Activated naive CD8-positive, alpha-beta T cell (primary cell): ENCODE results near the gene NMBR.
"Not testable (repeated sequence)": the region's sequence is repeated elsewhere in the genome, so short reads cannot be mapped to it uniquely, and the experiment has no call there.

Experiments
- H3K27ac Mint-ChIP-seq: one replicate; pipeline ENCODE4 v1.8.0; 2021; ENCODE audit warnings: mixed read lengths
- H3K27me3 Mint-ChIP-seq: one replicate; pipeline ENCODE4 v1.8.0; 2021; ENCODE audit warnings: mixed read lengths
- H3K36me3 Mint-ChIP-seq: one replicate; pipeline ENCODE4 v1.8.0; 2021; ENCODE audit warnings: mixed read lengths
- H3K4me1 Mint-ChIP-seq: one replicate; pipeline ENCODE4 v1.8.0; 2021; ENCODE audit warnings: low read depth, mixed read lengths
- H3K4me3 Mint-ChIP-seq: one replicate; pipeline ENCODE4 v1.8.0; 2021; ENCODE audit warnings: mild to moderate bottlenecking, mixed read lengths
- H3K9me3 Mint-ChIP-seq: one replicate; pipeline ENCODE4 v1.8.0; 2021; ENCODE audit warnings: low read depth, mixed read lengths

NMBR gene

GRCh38 chr6:142055219-142055618 lies 91.7 kb downstream of the NMBR start:
- no peaks in the 10 kb centered on the region for H3K36me3 Mint-ChIP-seq
- no peak overlapping the region for H3K4me3 Mint-ChIP-seq
- peaks cover 27% of the 10 kb centered on the region for H3K9me3 Mint-ChIP-seq
- H3K27me3 Mint-ChIP-seq: no peaks in the 10 kb centered on the region
- H3K4me1 Mint-ChIP-seq: no peaks in the 10 kb centered on the region
- no peak overlapping the region for H3K27ac Mint-ChIP-seq

- Mint-ChIP-seq H3K9me3 (peaks cover 35% of the 10 kb centered on the region), H3K27me3 (peaks cover 3% of the 10 kb centered on the region), H3K27ac (no peak overlapping the region), H3K36me3 (no peaks in the 10 kb centered on the region), H3K4me1 (no peaks in the 10 kb centered on the region), H3K4me3 (no peak overlapping the region)
Measured at GRCh38 chr6:142051404-142051803, 95.5 kb downstream of the NMBR start.

GRCh38 chr6:142048593-142048980 lies 98.3 kb downstream of the NMBR start:
- Mint-ChIP-seq H3K27ac (no peak overlapping the region), H3K27me3 (peaks cover 7% of the 10 kb centered on the region), H3K4me1 (no peaks in the 10 kb centered on the region), H3K9me3 (peaks cover 34% of the 10 kb centered on the region), H3K4me3 (no peak overlapping the region), H3K36me3 (no peaks in the 10 kb centered on the region)

- Mint-ChIP-seq H3K36me3 (no peaks in the 10 kb centered on the region), H3K27me3 (peaks cover 7% of the 10 kb centered on the region), H3K27ac (no peak overlapping the region), H3K4me3 (no peak overlapping the region), H3K9me3 (peaks cover 31% of the 10 kb centered on the region), H3K4me1 (no peaks in the 10 kb centered on the region)
Measured at GRCh38 chr6:142047934-142048592, 98.9 kb downstream of the NMBR start.

- Mint-ChIP-seq H3K4me3 (no peak overlapping the region), H3K36me3 (no peaks in the 10 kb centered on the region), H3K27ac (no peak overlapping the region), H3K27me3 (peaks cover 7% of the 10 kb centered on the region), H3K9me3 (peaks cover 11% of the 10 kb centered on the region), H3K4me1 (no peaks in the 10 kb centered on the region)
Measured at GRCh38 chr6:142045380-142046278, 101.3 kb downstream of the NMBR start.

DNA sequence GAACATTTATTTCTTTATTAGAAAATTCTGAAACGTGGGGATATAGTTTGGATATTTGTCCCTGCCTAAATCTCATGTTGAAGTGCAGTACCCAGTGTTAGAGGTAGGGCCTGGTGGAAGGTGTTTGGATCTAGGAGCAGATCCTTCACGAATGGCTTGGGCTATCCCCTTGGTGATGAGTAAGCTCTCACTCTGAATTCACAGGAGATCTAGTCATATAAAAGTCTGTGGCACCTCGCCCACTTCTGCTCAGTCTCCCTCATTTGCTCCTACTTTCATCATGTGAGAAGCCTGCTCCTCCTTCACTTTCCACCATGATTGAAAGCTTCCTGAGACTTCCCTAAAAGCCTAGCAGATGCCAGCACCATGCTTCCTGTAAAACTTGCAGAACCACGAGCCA lies 111.0 kb downstream of the NMBR start:
- Mint-ChIP-seq H3K9me3 (no peaks in the 10 kb centered on the region), H3K4me3 (no peak overlapping the region), H3K27ac (no peak overlapping the region), H3K27me3 (peaks cover 5% of the 10 kb centered on the region), H3K4me1 (no peaks in the 10 kb centered on the region), H3K36me3 (no peaks in the 10 kb centered on the region)

- Mint-ChIP-seq H3K4me1 (peaks cover 2% of the 10 kb centered on the region), H3K27ac (no peak overlapping the region), H3K4me3 (no peak overlapping the region), H3K27me3 (peaks cover 2% of the 10 kb centered on the region), H3K9me3 (peaks cover 18% of the 10 kb centered on the region), H3K36me3 (peaks cover 3% of the 10 kb centered on the region)
Measured at GRCh38 chr6:142031035-142031434, 115.9 kb downstream of the NMBR start.

DNA sequence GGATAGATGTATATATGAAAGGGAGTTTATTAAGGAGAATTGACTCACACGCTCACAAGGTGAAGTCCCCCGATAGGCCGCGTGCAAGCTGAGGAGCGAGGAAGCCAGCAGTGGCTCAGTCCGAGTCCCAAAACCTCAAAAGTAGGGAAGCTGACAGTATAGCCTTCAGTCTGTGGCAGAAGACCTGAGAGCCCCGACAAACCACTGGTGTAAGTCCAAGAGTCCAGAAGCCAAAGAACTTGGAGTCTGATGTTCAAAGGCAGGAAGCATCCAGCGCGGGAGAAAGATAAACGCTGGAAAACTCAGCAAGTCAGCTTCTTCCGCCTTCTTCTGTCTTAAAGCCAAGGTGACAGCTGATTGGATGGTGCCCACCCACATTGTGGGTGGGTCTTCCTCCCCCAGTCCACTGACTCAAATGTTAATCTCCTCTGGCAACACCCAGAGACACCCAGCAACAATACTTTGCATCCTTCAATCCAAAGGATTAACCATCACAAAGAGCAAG lies 116.8 kb downstream of the NMBR start:
- H3K27me3 Mint-ChIP-seq: peaks cover 2% of the 10 kb centered on the region
- peaks cover 3% of the 10 kb centered on the region for H3K36me3 Mint-ChIP-seq
- H3K9me3 Mint-ChIP-seq: peaks cover 18% of the 10 kb centered on the region
- H3K4me3 Mint-ChIP-seq: peak overlapping the region; percentile 70
- peaks cover 2% of the 10 kb centered on the region for H3K4me1 Mint-ChIP-seq
- H3K27ac Mint-ChIP-seq: peak overlapping the region; percentile 13

- no peak overlapping the region for H3K27ac Mint-ChIP-seq
- H3K9me3 Mint-ChIP-seq: peaks cover 18% of the 10 kb centered on the region
- H3K27me3 Mint-ChIP-seq: peaks cover 2% of the 10 kb centered on the region
- H3K4me1 Mint-ChIP-seq: peaks cover 2% of the 10 kb centered on the region
- H3K36me3 Mint-ChIP-seq: peaks cover 3% of the 10 kb centered on the region
- no peak overlapping the region for H3K4me3 Mint-ChIP-seq
Measured at GRCh38 chr6:142028527-142028926, 118.4 kb downstream of the NMBR start.

GRCh38 chr6:142027804-142028203 lies 119.1 kb downstream of the NMBR start:
- H3K36me3 Mint-ChIP-seq, H3K27me3 Mint-ChIP-seq, H3K27ac Mint-ChIP-seq, H3K4me1 Mint-ChIP-seq, H3K4me3 Mint-ChIP-seq: not testable (repeated sequence)
- H3K9me3 Mint-ChIP-seq: peaks cover 18% of the 10 kb centered on the region

DNA sequence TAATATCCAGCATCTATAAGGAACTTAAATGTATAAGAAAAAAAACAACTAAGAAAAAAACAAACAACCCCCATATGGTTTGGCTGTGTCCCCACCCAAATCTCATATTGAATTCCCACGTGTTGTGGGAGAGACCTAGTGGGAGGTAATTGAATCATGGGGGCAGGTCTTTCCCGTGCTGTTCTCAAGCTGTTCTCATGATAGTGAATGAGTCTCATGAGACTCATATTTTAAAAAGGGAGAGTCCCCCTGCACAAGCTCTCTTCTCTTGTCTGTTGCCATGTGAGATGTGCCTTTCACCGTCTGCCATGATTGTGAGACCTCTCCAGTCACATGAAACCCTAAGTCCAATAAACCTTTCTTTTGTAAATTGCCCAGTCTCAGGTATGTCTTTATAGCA lies 119.8 kb downstream of the NMBR start:
- Mint-ChIP-seq H3K9me3 (peaks cover 18% of the 10 kb centered on the region), H3K4me3 (no peak overlapping the region)

GRCh38 chr6:142026471-142026870 lies 120.5 kb downstream of the NMBR start:
- Mint-ChIP-seq H3K27ac (no peak overlapping the region), H3K9me3 (peaks cover 18% of the 10 kb centered on the region), H3K4me1 (peaks cover 2% of the 10 kb centered on the region), H3K4me3 (no peak overlapping the region), H3K27me3 (peaks cover 2% of the 10 kb centered on the region), H3K36me3 (peaks cover 3% of the 10 kb centered on the region)

More for the DNA sequence above, 119.8 kb downstream of the NMBR start:
- Mint-ChIP-seq H3K4me1 (peaks cover 2% of the 10 kb centered on the region), H3K27ac (no peak overlapping the region), H3K27me3 (peaks cover 5% of the 10 kb centered on the region), H3K36me3 (peaks cover 3% of the 10 kb centered on the region)
